ENCODE measurements around the gene STPG3.

Gene STPG3

GRCh38 chr9:137299938-137300337 lies 48.9 kb downstream of the STPG3 start:
- Histone ChIP-seq H3K27ac (no peak overlapping the region), H3K36me3 (ENCODE audit: insufficient read depth) (no peaks in the 10 kb centered on the region), H4K20me1 (ENCODE audit: insufficient read depth) (no peaks in the 10 kb centered on the region), H3K9ac (no peak overlapping the region), H3K4me3 (IDR thresholded peaks at IDR 0.05; ENCODE audit: insufficient read depth, low read depth, low read length) (no peak overlapping the region), H3K4me1 (ENCODE audit: low read depth, poor library complexity, severe bottlenecking) (peaks cover 10% of the 10 kb centered on the region), H2AFZ (ENCODE audit: low read depth) (no peak overlapping the region), H3K27me3 (ENCODE audit: insufficient read depth, low read depth) (peaks cover 55% of the 10 kb centered on the region), H3K4me2 (no peak overlapping the region), H3K79me2 (ENCODE audit: insufficient read depth, low read depth) (no peaks in the 10 kb centered on the region)
- TF ChIP-seq CTCF (conservative IDR thresholded peaks at IDR 0.05; ENCODE audit: low read depth, low read length) = no peak

- Histone ChIP-seq H3K4me1 (ENCODE audit: low read depth, poor library complexity, severe bottlenecking) (peaks cover 10% of the 10 kb centered on the region), H3K27me3 (ENCODE audit: insufficient read depth, low read depth) (peaks cover 52% of the 10 kb centered on the region), H3K27ac (no peak overlapping the region), H3K4me2 (peak overlapping the region; percentile 17; the same call in 1 of the 2 replicates), H2AFZ (ENCODE audit: low read depth) (no peak overlapping the region), H3K79me2 (ENCODE audit: insufficient read depth, low read depth) (no peaks in the 10 kb centered on the region), H3K9ac (no peak overlapping the region), H4K20me1 (ENCODE audit: insufficient read depth) (no peaks in the 10 kb centered on the region), H3K4me3 (IDR thresholded peaks at IDR 0.05; ENCODE audit: insufficient read depth, low read depth, low read length) (no peak overlapping the region), H3K36me3 (ENCODE audit: insufficient read depth) (no peaks in the 10 kb centered on the region)
- TF ChIP-seq CTCF (conservative IDR thresholded peaks at IDR 0.05; ENCODE audit: low read depth, low read length) = no peak
These were observed 49.5 kb downstream of the STPG3 start for GRCh38 chr9:137300567-137301080.

GRCh38 chr9:137301081-137301947 lies 50.2 kb downstream of the STPG3 start:
- H3K9ac ChIP-seq = no peak overlapping the region
- H3K27ac ChIP-seq = no peak overlapping the region
- H4K20me1 ChIP-seq (ENCODE audit: insufficient read depth) = no peaks in the 10 kb centered on the region
- no peak for TF ChIP-seq CTCF (conservative IDR thresholded peaks at IDR 0.05; ENCODE audit: low read depth, low read length)
- peaks cover 10% of the 10 kb centered on the region for H3K4me1 ChIP-seq (ENCODE audit: low read depth, poor library complexity, severe bottlenecking)
- H2AFZ ChIP-seq (ENCODE audit: low read depth) = peak overlapping the region; percentile 52; the same call in 1 of the 2 replicates
- H3K79me2 ChIP-seq (ENCODE audit: insufficient read depth, low read depth) = no peaks in the 10 kb centered on the region
- no peak overlapping the region for H3K4me3 ChIP-seq (IDR thresholded peaks at IDR 0.05; ENCODE audit: insufficient read depth, low read depth, low read length)
- H3K4me2 ChIP-seq = peak overlapping the region; percentile 36; the same call in 1 of the 2 replicates
- peaks cover 51% of the 10 kb centered on the region for H3K27me3 ChIP-seq (ENCODE audit: insufficient read depth, low read depth)
- no peaks in the 10 kb centered on the region for H3K36me3 ChIP-seq (ENCODE audit: insufficient read depth)

GRCh38 chr9:137302118-137302448 lies 51.0 kb downstream of the STPG3 start, which contains the start of gene NRARP:
Gene NRARP, minus strand, starts transcription at chr9:137302271. Its CDS starts 343 bp downstream, at chr9:137301928.
- no peak within 1 kb of the TSS for H3K27ac ChIP-seq
- H3K9ac ChIP-seq = no peak within 1 kb of the TSS
- H4K20me1 ChIP-seq (ENCODE audit: insufficient read depth) = no peaks in the 10 kb centered on the region
- H3K27me3 ChIP-seq (ENCODE audit: insufficient read depth, low read depth) = peaks cover 43% of the 10 kb centered on the region
- no peaks in the 10 kb centered on the region for H3K79me2 ChIP-seq (ENCODE audit: insufficient read depth, low read depth)
- peak within 1 kb of the TSS; percentile 36; the same call in 1 of the 2 replicates for H3K4me2 ChIP-seq
- H3K4me3 ChIP-seq (IDR thresholded peaks at IDR 0.05; ENCODE audit: insufficient read depth, low read depth, low read length) = no peak within 1 kb of the TSS
- peaks cover 10% of the 10 kb centered on the region for H3K4me1 ChIP-seq (ENCODE audit: low read depth, poor library complexity, severe bottlenecking)
- no peaks in the 10 kb centered on the region for H3K36me3 ChIP-seq (ENCODE audit: insufficient read depth)
- peak within 1 kb of the TSS; percentile 52; the same call in 1 of the 2 replicates for H2AFZ ChIP-seq (ENCODE audit: low read depth)
- no peak for TF ChIP-seq CTCF (conservative IDR thresholded peaks at IDR 0.05; ENCODE audit: low read depth, low read length)
